Colonic mucosa (tissue), 4 donors: ENCODE data around the gene CYP1B1. TPM values are rescaled to one million over a fixed set of nuclear protein-coding genes. Genes with fewer than 3 reads are reported as not detected.

Source experiments
- DNase-seq: peaks from one replicate; pipeline ENCODE4 v3.0.0-alpha.2; 2020
- H3K27ac ChIP-seq: fragments of 200-600 bp; one replicate; pipeline ENCODE4 v1.8.0; 2021
- H3K27me3 ChIP-seq: fragments of 200-600 bp; one replicate; pipeline ENCODE4 v1.8.0; 2021
- H3K36me3 ChIP-seq: fragments of 200-600 bp; one replicate; pipeline ENCODE4 v1.8.0; 2021
- H3K4me1 ChIP-seq: fragments of 200-600 bp; one replicate; pipeline ENCODE4 v1.8.0; 2021; ENCODE audit warnings: mild to moderate bottlenecking
- H3K4me3 ChIP-seq: fragments of 200-600 bp; one replicate; pipeline ENCODE4 v1.8.0; 2021
- H3K9ac ChIP-seq, 2 donors: one replicate each; pipeline ENCODE4 v1.7.0; 2013; ENCODE audit warnings: control low read depth in 2 of 2, low read depth in 2 of 2, low read length in 2 of 2
- H3K9me3 ChIP-seq: fragments of 200-600 bp; one replicate; pipeline ENCODE4 v1.8.0; 2021
- CTCF ChIP-seq: fragments of 200-600 bp; IDR thresholded peaks from one replicate; pipeline ENCODE4 v1.8.0; 2022; ENCODE audit warnings: antibody characterized with exemption, mild to moderate bottlenecking
- intact Hi-C: fragments of 100-400 bp; cut with DNase I; formaldehyde crosslinking; loops from one replicate; pipeline ENCODE4 v1.14.1; 2022
- total RNA-seq, 2 donors: library from RNA; stranded (reverse); fragmentation: NEBNext Ultra II Directional in 1 of 2; extraction: Animal tissue kit (Norgen Biotek cat#: 25700) in 1 of 2; gene quantifications; one replicate each; pipeline ENCODE4 v1.2.1, GENCODE V29; 2021
- donor health status: healthy.
- donor health status: DM: no; HTN: no; CAD: no.
- donor health status: DM: no; HTN: no; CAD: no.

CYP1B1 gene
- total RNA-seq, 2 donors from 2014 or later, result 1.3 to 3.5 TPM

- H3K4me1 ChIP-seq, result peaks cover 4% of the 10 kb centered on the region
- H3K9ac ChIP-seq, result no peak overlapping the region
- H3K9me3 ChIP-seq, result no peaks in the 10 kb centered on the region
- H3K4me3 ChIP-seq, result no peak overlapping the region
- DNase-seq, result no peak
- H3K27ac ChIP-seq, result no peak overlapping the region
- H3K36me3 ChIP-seq, result no peaks in the 10 kb centered on the region
- no peak for TF ChIP-seq CTCF
- intact Hi-C loops, result no loop called here
- no peaks in the 10 kb centered on the region for H3K27me3 ChIP-seq
These were observed 22.6 kb upstream of the CYP1B1 start for GRCh38 chr2:38098421-38099098.

GRCh38 chr2:38097988-38098385, 22.0 kb upstream of the CYP1B1 start:
- no peak for DNase-seq

GRCh38 chr2:38097258-38097987, 21.5 kb upstream of the CYP1B1 start:
- no peak overlapping the region for H3K9ac ChIP-seq
- no peak overlapping the region for H3K27ac ChIP-seq
- TF ChIP-seq CTCF, result no peak
- H3K4me1 ChIP-seq, result peaks cover 4% of the 10 kb centered on the region
- H3K9me3 ChIP-seq, result no peaks in the 10 kb centered on the region
- no peak for DNase-seq
- H3K27me3 ChIP-seq, result no peaks in the 10 kb centered on the region
- no peak overlapping the region for H3K4me3 ChIP-seq
- H3K36me3 ChIP-seq, result no peaks in the 10 kb centered on the region
- intact Hi-C loops, result no loop called here

More at GRCh38 chr2:38097988-38098385, 22.0 kb upstream of the CYP1B1 start:
- H3K9ac ChIP-seq, result no peak overlapping the region
- no peaks in the 10 kb centered on the region for H3K9me3 ChIP-seq
- no peak overlapping the region for H3K27ac ChIP-seq
- peaks cover 4% of the 10 kb centered on the region for H3K4me1 ChIP-seq
- H3K36me3 ChIP-seq, result no peaks in the 10 kb centered on the region
- intact Hi-C loops, result no loop called here
- H3K27me3 ChIP-seq, result no peaks in the 10 kb centered on the region
- no peak for TF ChIP-seq CTCF
- no peak overlapping the region for H3K4me3 ChIP-seq

GRCh38 chr2:38095996-38096861, 20.3 kb upstream of the CYP1B1 start:
- H3K4me1 ChIP-seq, result peaks cover 4% of the 10 kb centered on the region
- intact Hi-C loops, result no loop called here

More at GRCh38 chr2:38095996-38096861, 20.3 kb upstream of the CYP1B1 start:
- Histone ChIP-seq H3K36me3 (no peaks in the 10 kb centered on the region), H3K27ac (no peak overlapping the region), H3K9me3 (no peaks in the 10 kb centered on the region), H3K4me3 (no peak overlapping the region), H3K27me3 (no peaks in the 10 kb centered on the region), H3K9ac (no peak overlapping the region)
- no peak for DNase-seq
- TF ChIP-seq CTCF, result no peak
